ENCODE results near the gene ACSS1.

ACSS1 gene

GRCh38 chr20:24995741-24996448 is 62.0 kb downstream of the ACSS1 start:
- Histone ChIP-seq H3K4me1 (peaks cover 40% of the 10 kb centered on the region), H3K9me3 (ENCODE audit: control insufficient read depth, low read length) (no peaks in the 10 kb centered on the region), H3K36me3 (ENCODE audit: control insufficient read depth, insufficient read depth, low read length) (no peaks in the 10 kb centered on the region), H2AFZ (no peak overlapping the region), H3K4me2 (ENCODE audit: low read length) (no peak overlapping the region), H3K79me2 (peaks cover 14% of the 10 kb centered on the region), H3K9ac (no peak overlapping the region), H3K27ac (no peak overlapping the region), H3K27me3 (ENCODE audit: control insufficient read depth, insufficient read depth, low read length) (no peaks in the 10 kb centered on the region), H3K4me3 (ENCODE audit: low read depth, low read length) (no peak overlapping the region)
- no peak for TF ChIP-seq CTCF (IDR thresholded peaks at IDR 0.05)

DNA sequence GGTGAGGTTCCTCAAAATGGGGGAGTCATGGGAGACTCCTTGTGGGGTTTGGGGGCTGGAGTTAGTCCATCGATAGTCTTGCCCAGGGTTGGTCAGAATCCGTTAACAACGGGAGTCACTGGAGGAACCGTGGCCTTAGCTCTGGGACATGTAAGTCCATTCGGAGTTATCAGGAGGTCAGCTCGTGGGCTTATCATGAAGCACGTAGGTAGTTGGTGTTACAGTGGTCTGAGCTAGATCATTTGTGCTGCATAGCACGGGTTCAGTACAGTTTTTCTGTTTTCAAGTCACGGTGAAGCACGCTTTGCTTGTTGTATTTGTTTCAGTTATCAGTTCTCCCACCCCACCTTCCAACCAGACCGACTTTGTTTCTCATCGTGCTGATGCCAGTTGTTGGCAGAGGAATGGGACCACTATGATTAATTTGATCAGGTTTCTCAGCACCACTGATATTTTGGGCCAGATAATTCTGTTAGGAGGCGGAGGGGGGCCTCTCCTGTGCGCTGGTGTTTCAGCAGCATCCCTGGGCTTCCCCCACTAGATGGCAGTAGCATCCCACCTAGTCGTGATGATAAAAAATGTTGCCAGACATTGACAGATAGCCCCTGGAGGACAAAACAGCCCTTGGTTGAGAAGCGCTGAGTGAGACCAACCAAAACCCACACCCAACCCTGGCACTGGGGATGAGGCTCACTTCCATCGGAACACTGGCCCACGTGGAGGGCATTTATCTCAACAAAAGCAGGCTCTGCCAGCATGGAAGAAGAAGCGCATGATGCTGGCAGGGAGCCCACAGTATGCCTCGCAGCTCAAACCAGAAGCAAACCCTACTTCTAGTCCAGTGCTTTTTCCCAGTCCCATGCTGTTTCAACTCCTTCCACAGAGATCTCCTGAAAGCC is 63.2 kb downstream of the ACSS1 start:
- Histone ChIP-seq H3K27me3 (ENCODE audit: control insufficient read depth, insufficient read depth, low read length) (no peaks in the 10 kb centered on the region), H3K9me3 (ENCODE audit: control insufficient read depth, low read length) (no peaks in the 10 kb centered on the region), H3K36me3 (ENCODE audit: control insufficient read depth, insufficient read depth, low read length) (no peaks in the 10 kb centered on the region), H2AFZ (peak overlapping the region; percentile 90), H3K4me1 (peaks cover 32% of the 10 kb centered on the region), H3K79me2 (peaks cover 18% of the 10 kb centered on the region), H3K27ac (peak overlapping the region; percentile 94), H3K4me2 (ENCODE audit: low read length) (peak overlapping the region; percentile 25), H3K9ac (no peak overlapping the region), H3K4me3 (ENCODE audit: low read depth, low read length) (no peak overlapping the region)
- peak; percentile 94 for TF ChIP-seq CTCF (IDR thresholded peaks at IDR 0.05)

DNA sequence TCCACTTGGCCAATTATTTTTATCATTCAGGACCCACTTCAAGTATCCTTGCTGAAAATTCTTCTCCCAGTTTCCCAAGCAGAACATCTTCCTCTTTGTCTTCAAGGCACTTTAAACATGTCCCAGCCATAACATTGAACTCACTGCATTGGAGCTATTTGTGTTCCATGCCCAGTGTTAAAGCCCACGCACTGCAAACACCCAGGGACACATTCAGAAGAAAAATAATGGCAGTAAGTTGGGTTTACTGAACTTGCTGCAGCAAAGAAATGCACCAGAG is 63.8 kb downstream of the ACSS1 start:
- peaks cover 27% of the 10 kb centered on the region for H3K4me1 ChIP-seq
- H3K79me2 ChIP-seq, result peaks cover 20% of the 10 kb centered on the region
- H3K4me2 ChIP-seq (ENCODE audit: low read length), result no peak overlapping the region
- H2AFZ ChIP-seq, result peak overlapping the region; percentile 90
- no peak for TF ChIP-seq CTCF (IDR thresholded peaks at IDR 0.05)
- no peak overlapping the region for H3K4me3 ChIP-seq (ENCODE audit: low read depth, low read length)
- no peaks in the 10 kb centered on the region for H3K9me3 ChIP-seq (ENCODE audit: control insufficient read depth, low read length)
- H3K27me3 ChIP-seq (ENCODE audit: control insufficient read depth, insufficient read depth, low read length), result no peaks in the 10 kb centered on the region
- no peaks in the 10 kb centered on the region for H3K36me3 ChIP-seq (ENCODE audit: control insufficient read depth, insufficient read depth, low read length)
- no peak overlapping the region for H3K9ac ChIP-seq
- peak overlapping the region; percentile 94 for H3K27ac ChIP-seq

DNA sequence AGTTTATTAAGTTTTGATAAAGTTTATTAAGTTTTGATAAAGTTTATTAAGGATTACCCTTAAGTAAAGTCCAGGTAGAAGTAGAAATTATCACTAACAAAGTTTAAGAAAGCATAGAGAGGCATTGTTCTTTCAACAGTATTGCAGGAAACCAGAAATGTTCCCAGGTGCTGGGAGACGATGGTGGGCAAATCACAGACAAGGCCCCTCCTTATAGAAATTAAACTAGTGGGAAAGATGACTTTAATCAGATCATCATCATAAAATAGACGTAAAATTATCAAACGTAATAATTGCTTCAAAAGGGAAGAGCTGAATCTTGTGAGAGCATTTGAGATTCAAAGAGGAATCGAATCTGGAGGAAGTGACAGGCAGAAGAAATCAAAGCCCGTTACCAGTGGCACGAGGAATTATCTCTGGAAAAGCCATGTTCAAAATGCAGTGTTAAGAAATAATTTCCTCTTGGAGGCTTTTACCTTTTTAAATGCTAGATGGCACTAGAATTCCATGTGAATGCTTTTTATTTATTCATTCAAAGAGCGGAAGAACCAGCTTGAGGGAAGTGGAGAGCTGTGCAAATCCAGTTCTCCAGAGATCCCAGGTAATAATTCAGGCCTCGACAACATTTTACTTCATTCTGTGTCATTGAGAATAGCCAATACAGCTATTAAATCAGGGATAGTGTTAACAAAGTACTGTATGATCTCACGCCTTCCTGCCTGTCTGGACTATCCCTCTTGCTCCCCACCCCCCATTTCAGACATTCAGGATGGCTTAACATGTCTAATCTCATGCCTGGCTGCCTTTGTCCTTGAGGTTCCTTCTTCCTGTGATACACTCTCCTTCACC is 64.4 kb downstream of the ACSS1 start:
- peaks cover 24% of the 10 kb centered on the region for H3K4me1 ChIP-seq
- H3K79me2 ChIP-seq, result peaks cover 21% of the 10 kb centered on the region
- H3K36me3 ChIP-seq (ENCODE audit: control insufficient read depth, insufficient read depth, low read length), result no peaks in the 10 kb centered on the region
- H3K27me3 ChIP-seq (ENCODE audit: control insufficient read depth, insufficient read depth, low read length), result no peaks in the 10 kb centered on the region
- H3K4me2 ChIP-seq (ENCODE audit: low read length), result peak overlapping the region; percentile 86
- TF ChIP-seq CTCF (IDR thresholded peaks at IDR 0.05), result peak; percentile 51
- peak overlapping the region; percentile 94 for H3K27ac ChIP-seq
- no peak overlapping the region for H3K9ac ChIP-seq
- H3K4me3 ChIP-seq (ENCODE audit: low read depth, low read length), result peak overlapping the region; percentile 64
- H2AFZ ChIP-seq, result peak overlapping the region; percentile 90
- H3K9me3 ChIP-seq (ENCODE audit: control insufficient read depth, low read length), result no peaks in the 10 kb centered on the region
